ENCODE results near the gene SPTBN1.

- TF ChIP-seq CTCF (conservative IDR thresholded peaks at IDR 0.05; ENCODE audit: low read length) (no peak), EZH2phosphoT487 (IDR thresholded peaks at IDR 0.05; ENCODE audit: borderline replicate concordance) (no peak)
Measured at GRCh38 chr2:54636415-54637139, 180.4 kb downstream of the SPTBN1 start.
